GM12891 (cell line): Measurements from ENCODE around the gene GNG10. TPM values are rescaled to one million over a fixed set of nuclear protein-coding genes. Genes with fewer than 3 reads are reported as not detected.
A peak's percentile ranks its signal among the peaks of the same experiment; 100 is the strongest.
"Not testable (repeated sequence)": the region's sequence is repeated elsewhere in the genome, so short reads cannot be mapped to it uniquely, and the experiment has no call there.

Source experiments
- DNase-seq: peaks from one replicate; pipeline ENCODE4 v3.0.0; 2011; ENCODE audit warnings: low spot score; ENCODE audit not compliant: insufficient read length
- FAIRE-seq: peaks from 2 replicates; lab custom pipeline; 2011; peaks lifted over from hg19 to GRCh38; lab: Jason Lieb, UNC
- PAX5 ChIP-seq: IDR thresholded peaks from 2 replicates; pipeline ENCODE4 v1.6.1; 2011; ENCODE audit warnings: low read length, moderate library complexity, mild to moderate bottlenecking; ENCODE audit not compliant: insufficient read depth, severe bottlenecking
- POLR2A ChIP-seq: IDR thresholded peaks from 2 replicates; pipeline ENCODE4 v1.6.1; 2011; ENCODE audit warnings: low read depth, low read length, control low read depth
- POLR2AphosphoS5 ChIP-seq: IDR thresholded peaks from 2 replicates; pipeline ENCODE4 v1.6.1; 2011; ENCODE audit warnings: low read depth, low read length, control low read depth
- POU2F2 ChIP-seq: IDR thresholded peaks from 2 replicates; pipeline ENCODE4 v1.6.1; 2011; ENCODE audit warnings: low read depth, mild to moderate bottlenecking, control low read depth, low read length, moderate library complexity
- SPI1 ChIP-seq: IDR thresholded peaks from 2 replicates; pipeline ENCODE4 v1.6.1; 2011; ENCODE audit warnings: low read depth, low read length, control low read depth
- TAF1 ChIP-seq: IDR thresholded peaks from 2 replicates; pipeline ENCODE4 v1.6.1; 2011; ENCODE audit warnings: low read depth, low read length, control low read depth
- polyA plus RNA-seq: library from polyadenylated mRNA; unstranded; fragments of >200 nt; gene quantifications from one replicate; pipeline ENCODE4 v1.2.1, GENCODE V29; 2012; ENCODE audit warnings: low read depth, missing spikeins, inconsistent platforms; ENCODE audit not compliant: missing spikeins

GNG10 gene
- polyA plus RNA-seq = 12.2 TPM

GRCh38 chr9:111661150-111661801 lies at the start of gene GNG10:
TSS of gene GNG10 (plus strand) at chr9:111661605. CDS start at chr9:111661635, 30 bp downstream.
- FAIRE-seq (peak; percentile 83), DNase-seq (peak; percentile 84)
- 0 out of 2 replicates have a peak, but pooled peaks have one; percentile 24 for TF ChIP-seq POU2F2
- TF ChIP-seq TAF1 = no peak
- TF ChIP-seq SPI1 = peak; percentile 25; the same call in 1 of the 2 replicates

GRCh38 chr9:111613436-111614040 lies 47.9 kb upstream of the GNG10 start:
- no peak for TF ChIP-seq TAF1
- TF ChIP-seq POLR2AphosphoS5 = no peak
- TF ChIP-seq POLR2A = no peak
- TF ChIP-seq SPI1 = no peak
- no peak for TF ChIP-seq POU2F2
- TF ChIP-seq PAX5 = no peak
- FAIRE-seq = no peak
- no peak for DNase-seq

GRCh38 chr9:111615928-111616327 lies 45.5 kb upstream of the GNG10 start:
- no peak for TF ChIP-seq POLR2AphosphoS5
- TF ChIP-seq POU2F2 = no peak
- TF ChIP-seq PAX5 = no peak
- no peak for TF ChIP-seq TAF1
- no peak for TF ChIP-seq POLR2A
- no peak for TF ChIP-seq SPI1
- FAIRE-seq (no peak), DNase-seq (no peak)

GRCh38 chr9:111617349-111617748 lies 44.1 kb upstream of the GNG10 start:
- DNase-seq, FAIRE-seq: not testable (repeated sequence)

GRCh38 chr9:111621895-111622480 lies 39.4 kb upstream of the GNG10 start:
- FAIRE-seq = peak; percentile 35
- no peak for DNase-seq
- TF ChIP-seq POLR2A (no peak), POU2F2 (no peak), PAX5 (no peak), TAF1 (no peak), SPI1 (no peak), POLR2AphosphoS5 (no peak)

GRCh38 chr9:111622626-111623025 lies 38.8 kb upstream of the GNG10 start:
- FAIRE-seq (no peak), DNase-seq (no peak)
- no peak for TF ChIP-seq TAF1
- no peak for TF ChIP-seq POU2F2
- TF ChIP-seq POLR2AphosphoS5 = no peak
- TF ChIP-seq PAX5 = no peak
- TF ChIP-seq SPI1 = no peak
- TF ChIP-seq POLR2A = no peak

GRCh38 chr9:111627260-111627963 lies 34.0 kb upstream of the GNG10 start:
- TF ChIP-seq POLR2AphosphoS5 = no peak
- TF ChIP-seq POU2F2 = no peak
- TF ChIP-seq TAF1 = no peak
- no peak for TF ChIP-seq POLR2A
- TF ChIP-seq PAX5 = no peak
- no peak for TF ChIP-seq SPI1
- DNase-seq (no peak), FAIRE-seq (no peak)

GRCh38 chr9:111628411-111628810 lies 33.0 kb upstream of the GNG10 start:
- FAIRE-seq = no peak
- DNase-seq = no peak
- no peak for TF ChIP-seq POLR2A
- no peak for TF ChIP-seq PAX5
- TF ChIP-seq POU2F2 = no peak
- TF ChIP-seq TAF1 = no peak
- TF ChIP-seq SPI1 = no peak
- TF ChIP-seq POLR2AphosphoS5 = no peak
